ENCODE data around the gene SLC44A1. TPM values are rescaled to one million over a fixed set of nuclear protein-coding genes. Genes with fewer than 3 reads are reported as not detected.

SLC44A1 gene
- total and polyA plus RNA-seq, 12 donors, result 6.8 to 73.1 (median 36.3) TPM

GRCh38 chr9:105281926-105282325 is 37.5 kb downstream of the SLC44A1 start:
- no peak overlapping the region for H3K27ac ChIP-seq
- no peak for DNase-seq
- peaks cover 0 to 11% of the 10 kb centered on the region in 2 donors for H3K4me1 ChIP-seq (replicated peaks in 1 of 2)
- H3K9me3 ChIP-seq (replicated peaks in 1 of 3), result no peaks in the 10 kb centered on the region
- no peak for TF ChIP-seq POLR2A (IDR thresholded peaks at IDR 0.05)
- H3K27me3 ChIP-seq, result no peaks in the 10 kb centered on the region
- no peak overlapping the region for H3K4me3 ChIP-seq
- no peaks in the 10 kb centered on the region for H3K36me3 ChIP-seq (replicated peaks in 1 of 2)
- intact Hi-C loops (cut with DNase I), result no loop called here
- WGBS, 4 donors, result 86 to 98% (median 93%) methylated on average over 1 of the region's 1 CpG

DNA sequence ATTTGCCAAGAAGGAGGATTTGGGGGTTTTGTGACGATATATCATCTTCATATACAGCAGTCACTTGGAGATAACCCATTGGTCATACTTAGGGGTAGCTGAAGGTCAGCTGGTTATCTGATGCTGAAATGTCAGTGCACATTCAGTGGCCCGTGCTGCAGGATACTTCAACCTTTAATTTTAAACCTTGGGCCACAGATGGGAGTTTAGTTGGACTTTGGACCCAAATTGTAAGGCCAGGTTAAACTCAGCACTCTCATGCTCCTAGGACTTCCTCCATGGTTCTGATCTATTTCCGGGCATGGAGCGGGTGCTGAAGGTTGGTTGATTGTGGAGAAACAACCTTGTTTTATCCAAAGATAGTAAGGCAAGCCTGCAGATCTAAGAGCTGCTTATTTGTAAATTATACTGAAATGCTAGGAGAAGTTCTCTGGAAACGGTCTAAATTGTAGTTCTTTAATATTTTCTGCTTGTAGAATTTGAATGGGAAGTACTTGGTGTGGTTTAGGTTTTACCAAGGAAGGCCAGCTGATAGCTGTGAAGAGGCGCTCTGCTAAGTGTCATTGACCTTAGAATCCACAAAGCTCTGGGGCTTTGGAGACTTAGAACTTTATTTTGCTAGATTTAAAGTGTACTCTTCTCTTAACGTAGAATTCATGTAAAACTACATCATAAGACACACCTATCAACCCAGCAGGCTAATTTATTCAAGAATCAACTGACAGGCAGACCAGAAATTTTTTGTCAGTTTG is 38.6 kb downstream of the SLC44A1 start:
- Histone ChIP-seq H3K4me3 (no peak overlapping the region), H3K9me3 (replicated peaks in 1 of 3) (no peaks in the 10 kb centered on the region), H3K27me3 (no peaks in the 10 kb centered on the region), H3K36me3 (replicated peaks in 1 of 2) (no peaks in the 10 kb centered on the region), H3K27ac (no peak overlapping the region), H3K4me1 (replicated peaks in 1 of 2) (peaks cover 0 to 11% of the 10 kb centered on the region in 2 donors)
- TF ChIP-seq, protein P1, sequence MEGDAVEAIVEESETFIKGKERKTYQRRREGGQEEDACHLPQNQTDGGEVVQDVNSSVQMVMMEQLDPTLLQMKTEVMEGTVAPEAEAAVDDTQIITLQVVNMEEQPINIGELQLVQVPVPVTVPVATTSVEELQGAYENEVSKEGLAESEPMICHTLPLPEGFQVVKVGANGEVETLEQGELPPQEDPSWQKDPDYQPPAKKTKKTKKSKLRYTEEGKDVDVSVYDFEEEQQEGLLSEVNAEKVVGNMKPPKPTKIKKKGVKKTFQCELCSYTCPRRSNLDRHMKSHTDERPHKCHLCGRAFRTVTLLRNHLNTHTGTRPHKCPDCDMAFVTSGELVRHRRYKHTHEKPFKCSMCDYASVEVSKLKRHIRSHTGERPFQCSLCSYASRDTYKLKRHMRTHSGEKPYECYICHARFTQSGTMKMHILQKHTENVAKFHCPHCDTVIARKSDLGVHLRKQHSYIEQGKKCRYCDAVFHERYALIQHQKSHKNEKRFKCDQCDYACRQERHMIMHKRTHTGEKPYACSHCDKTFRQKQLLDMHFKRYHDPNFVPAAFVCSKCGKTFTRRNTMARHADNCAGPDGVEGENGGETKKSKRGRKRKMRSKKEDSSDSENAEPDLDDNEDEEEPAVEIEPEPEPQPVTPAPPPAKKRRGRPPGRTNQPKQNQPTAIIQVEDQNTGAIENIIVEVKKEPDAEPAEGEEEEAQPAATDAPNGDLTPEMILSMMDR (IDR thresholded peaks at IDR 0.05), result no peak
- TF ChIP-seq POLR2A (IDR thresholded peaks at IDR 0.05), result no peak
- no peak for DNase-seq
- intact Hi-C loops (cut with DNase I), result no loop called here
- 82 to 86% (median 85%) methylated on average over 7 of the region's 7 CpGs for WGBS, 4 donors

- TF ChIP-seq, protein P1 (IDR thresholded peaks at IDR 0.05), result no peak
- TF ChIP-seq POLR2A (IDR thresholded peaks at IDR 0.05), result no peak
- Histone ChIP-seq H3K4me3 (no peak overlapping the region), H3K27ac (no peak overlapping the region), H3K27me3 (no peaks in the 10 kb centered on the region), H3K36me3 (replicated peaks in 1 of 2) (no peaks in the 10 kb centered on the region), H3K4me1 (replicated peaks in 1 of 2) (peaks cover 0 to 11% of the 10 kb centered on the region in 2 donors), H3K9me3 (replicated peaks in 1 of 3) (no peaks in the 10 kb centered on the region)
- intact Hi-C loops (cut with DNase I), result no loop called here
- 79 to 83% (median 82%) methylated on average over 1 of the region's 1 CpG for WGBS, 4 donors
- no peak for DNase-seq
Measured at GRCh38 chr9:105283795-105284194, 39.3 kb downstream of the SLC44A1 start.

DNA sequence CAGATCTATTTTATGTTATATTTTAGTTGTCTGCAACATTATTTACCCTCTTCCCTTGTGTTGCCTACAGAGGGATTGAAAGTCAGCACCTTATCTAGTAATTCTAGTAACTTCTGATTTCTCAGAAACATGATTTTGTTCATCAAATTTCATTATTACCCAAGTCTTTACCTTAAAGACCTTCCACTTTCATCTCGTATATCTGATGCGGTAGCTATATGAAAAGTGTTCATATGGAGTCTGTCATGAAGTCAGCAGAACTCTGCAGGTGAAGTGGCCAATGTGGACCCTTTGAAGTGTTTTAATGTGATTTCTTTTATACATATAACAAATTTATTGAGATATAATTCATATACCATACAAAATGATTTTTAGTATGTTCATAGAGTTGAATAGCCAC is 40.0 kb downstream of the SLC44A1 start:
- WGBS, 4 donors, result 75 to 97% (median 92%) methylated on average over 2 of the region's 2 CpGs
- Histone ChIP-seq H3K27me3 (no peaks in the 10 kb centered on the region), H3K9me3 (replicated peaks in 1 of 3) (no peaks in the 10 kb centered on the region), H3K4me3 (no peak overlapping the region), H3K27ac (no peak overlapping the region), H3K4me1 (replicated peaks in 1 of 2) (peaks cover 0 to 11% of the 10 kb centered on the region in 2 donors), H3K36me3 (replicated peaks in 1 of 2) (no peaks in the 10 kb centered on the region)
- intact Hi-C loops (cut with DNase I), result no loop called here
- TF ChIP-seq POLR2A (IDR thresholded peaks at IDR 0.05), result no peak
- TF ChIP-seq, protein P1 (IDR thresholded peaks at IDR 0.05), result no peak
- DNase-seq, result no peak

DNA sequence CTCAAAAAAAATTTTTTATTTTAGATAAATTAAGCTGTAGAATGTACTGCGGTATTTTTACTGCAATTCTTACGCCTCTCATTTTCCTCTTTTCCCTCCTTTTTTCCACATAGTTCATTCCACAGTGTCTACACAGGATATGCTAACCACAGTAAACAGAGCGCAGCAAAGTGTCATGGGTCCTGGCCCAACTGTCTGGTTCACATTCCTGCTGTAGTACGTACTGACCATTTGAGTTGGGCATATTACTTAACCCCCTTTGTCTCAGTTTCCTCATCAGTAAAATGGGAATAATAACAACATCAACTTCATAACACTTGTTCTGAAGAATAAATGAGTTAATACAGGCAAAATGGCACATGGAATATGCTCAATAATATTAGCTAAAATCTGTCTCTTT is 41.6 kb downstream of the SLC44A1 start:
- intact Hi-C loops (cut with DNase I), result no loop called here
- Histone ChIP-seq H3K4me3 (no peak overlapping the region), H3K9me3 (replicated peaks in 1 of 3) (no peaks in the 10 kb centered on the region), H3K4me1 (replicated peaks in 1 of 2) (peaks cover 0 to 13% of the 10 kb centered on the region in 2 donors), H3K27ac (no peak overlapping the region), H3K27me3 (no peaks in the 10 kb centered on the region), H3K36me3 (replicated peaks in 1 of 2) (no peaks in the 10 kb centered on the region)
- no peak for DNase-seq
- TF ChIP-seq, protein P1 (IDR thresholded peaks at IDR 0.05), result no peak
- TF ChIP-seq POLR2A (IDR thresholded peaks at IDR 0.05), result no peak
- 86 to 91% (median 90%) methylated on average over 4 of the region's 4 CpGs for WGBS, 4 donors

Measured in adrenal gland (tissue), 12 donors.